ENCODE measurements around the gene ADAMTSL3.

DNA sequence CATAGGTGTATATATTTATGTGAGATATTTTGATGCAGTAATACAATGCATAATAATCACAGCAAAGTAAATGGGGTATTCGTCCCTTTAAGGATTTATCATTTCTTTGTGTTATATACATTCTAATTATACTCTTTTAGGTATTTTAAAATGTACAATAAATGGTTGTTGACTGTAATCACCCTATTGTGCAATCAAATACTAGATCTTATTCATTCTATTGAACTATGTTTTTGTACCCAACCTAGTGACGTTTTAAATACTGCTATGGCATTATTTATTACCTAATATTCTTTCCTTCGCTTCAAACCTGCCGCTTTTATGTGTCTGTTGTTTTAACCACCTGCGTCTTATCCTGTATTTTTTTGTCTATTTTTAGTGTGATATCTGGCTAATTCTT lies 132.4 kb downstream of the ADAMTSL3 start:
- no peak for TF ChIP-seq POLR2AphosphoS5 (IDR thresholded peaks at IDR 0.05; ENCODE audit: low read depth, low read length)
- TF ChIP-seq TAF1 (IDR thresholded peaks at IDR 0.05; ENCODE audit: borderline replicate concordance, insufficient read depth, low read length), result no peak
- TF ChIP-seq, protein P1, sequence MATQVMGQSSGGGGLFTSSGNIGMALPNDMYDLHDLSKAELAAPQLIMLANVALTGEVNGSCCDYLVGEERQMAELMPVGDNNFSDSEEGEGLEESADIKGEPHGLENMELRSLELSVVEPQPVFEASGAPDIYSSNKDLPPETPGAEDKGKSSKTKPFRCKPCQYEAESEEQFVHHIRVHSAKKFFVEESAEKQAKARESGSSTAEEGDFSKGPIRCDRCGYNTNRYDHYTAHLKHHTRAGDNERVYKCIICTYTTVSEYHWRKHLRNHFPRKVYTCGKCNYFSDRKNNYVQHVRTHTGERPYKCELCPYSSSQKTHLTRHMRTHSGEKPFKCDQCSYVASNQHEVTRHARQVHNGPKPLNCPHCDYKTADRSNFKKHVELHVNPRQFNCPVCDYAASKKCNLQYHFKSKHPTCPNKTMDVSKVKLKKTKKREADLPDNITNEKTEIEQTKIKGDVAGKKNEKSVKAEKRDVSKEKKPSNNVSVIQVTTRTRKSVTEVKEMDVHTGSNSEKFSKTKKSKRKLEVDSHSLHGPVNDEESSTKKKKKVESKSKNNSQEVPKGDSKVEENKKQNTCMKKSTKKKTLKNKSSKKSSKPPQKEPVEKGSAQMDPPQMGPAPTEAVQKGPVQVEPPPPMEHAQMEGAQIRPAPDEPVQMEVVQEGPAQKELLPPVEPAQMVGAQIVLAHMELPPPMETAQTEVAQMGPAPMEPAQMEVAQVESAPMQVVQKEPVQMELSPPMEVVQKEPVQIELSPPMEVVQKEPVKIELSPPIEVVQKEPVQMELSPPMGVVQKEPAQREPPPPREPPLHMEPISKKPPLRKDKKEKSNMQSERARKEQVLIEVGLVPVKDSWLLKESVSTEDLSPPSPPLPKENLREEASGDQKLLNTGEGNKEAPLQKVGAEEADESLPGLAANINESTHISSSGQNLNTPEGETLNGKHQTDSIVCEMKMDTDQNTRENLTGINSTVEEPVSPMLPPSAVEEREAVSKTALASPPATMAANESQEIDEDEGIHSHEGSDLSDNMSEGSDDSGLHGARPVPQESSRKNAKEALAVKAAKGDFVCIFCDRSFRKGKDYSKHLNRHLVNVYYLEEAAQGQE (IDR thresholded peaks at IDR 0.05; ENCODE audit: insufficient read depth in 1 of 2, low read depth in 2 of 2, low read length in 2 of 2), result no peak

Measured in PFSK-1 (cell line).